KG1 (cell line): ENCODE data around the gene SERPINE3.

Source experiments
- DNase-seq: peaks from one replicate; lab custom pipeline; 2025; lab: John Stamatoyannopoulos, UW

The SERPINE3 gene

GRCh38 chr13:51329606-51330005 is 9.9 kb upstream of the SERPINE3 start:
- no peak for DNase-seq

DNA sequence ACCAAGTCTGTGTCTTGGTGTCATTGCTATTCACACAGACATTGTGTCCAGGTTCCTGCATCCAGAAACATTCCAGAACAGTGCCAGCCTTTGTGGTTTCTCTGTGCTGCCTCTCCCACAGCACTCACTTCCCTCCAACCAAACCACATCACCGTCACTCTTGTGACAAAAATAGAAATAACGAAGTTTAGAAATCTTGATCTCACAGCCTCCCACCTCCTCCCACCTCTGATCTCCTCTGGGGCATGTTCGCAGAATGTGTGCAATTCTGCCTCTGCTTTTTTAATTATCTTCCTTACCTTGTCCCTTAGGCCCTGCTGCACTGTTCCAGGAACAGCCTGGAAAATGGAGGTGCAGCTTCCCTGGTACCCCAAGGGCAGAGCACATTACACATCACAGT is 8.7 kb upstream of the SERPINE3 start:
- no peak for DNase-seq

- no peak for DNase-seq
Observed at GRCh38 chr13:51331354-51331861, 8.1 kb upstream of the SERPINE3 start.

GRCh38 chr13:51332566-51333361 is 6.7 kb upstream of the SERPINE3 start:
- no peak for DNase-seq

- no peak for DNase-seq
Observed at GRCh38 chr13:51333421-51333820, 6.1 kb upstream of the SERPINE3 start.

DNA sequence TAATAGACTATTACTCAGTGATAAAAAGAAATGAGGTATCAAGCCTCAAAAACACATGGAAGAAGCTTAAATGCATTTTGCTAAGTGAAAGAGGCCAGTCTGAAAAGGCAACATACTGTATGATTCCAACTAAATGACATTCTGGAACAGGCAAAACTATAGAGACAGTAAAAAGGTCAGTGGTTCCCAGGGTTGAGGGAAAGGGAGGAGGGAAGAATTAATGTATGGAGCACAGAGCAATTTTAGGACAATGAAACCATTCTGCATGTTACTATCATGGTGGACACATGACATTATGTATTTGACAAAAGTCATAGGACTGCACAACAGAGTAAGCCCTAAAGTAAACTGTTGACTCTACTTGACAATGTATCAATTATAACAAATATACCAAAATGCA is 5.7 kb upstream of the SERPINE3 start:
- DNase-seq: no peak

GRCh38 chr13:51336746-51337145 is 2.7 kb upstream of the SERPINE3 start:
- no peak for DNase-seq

DNA sequence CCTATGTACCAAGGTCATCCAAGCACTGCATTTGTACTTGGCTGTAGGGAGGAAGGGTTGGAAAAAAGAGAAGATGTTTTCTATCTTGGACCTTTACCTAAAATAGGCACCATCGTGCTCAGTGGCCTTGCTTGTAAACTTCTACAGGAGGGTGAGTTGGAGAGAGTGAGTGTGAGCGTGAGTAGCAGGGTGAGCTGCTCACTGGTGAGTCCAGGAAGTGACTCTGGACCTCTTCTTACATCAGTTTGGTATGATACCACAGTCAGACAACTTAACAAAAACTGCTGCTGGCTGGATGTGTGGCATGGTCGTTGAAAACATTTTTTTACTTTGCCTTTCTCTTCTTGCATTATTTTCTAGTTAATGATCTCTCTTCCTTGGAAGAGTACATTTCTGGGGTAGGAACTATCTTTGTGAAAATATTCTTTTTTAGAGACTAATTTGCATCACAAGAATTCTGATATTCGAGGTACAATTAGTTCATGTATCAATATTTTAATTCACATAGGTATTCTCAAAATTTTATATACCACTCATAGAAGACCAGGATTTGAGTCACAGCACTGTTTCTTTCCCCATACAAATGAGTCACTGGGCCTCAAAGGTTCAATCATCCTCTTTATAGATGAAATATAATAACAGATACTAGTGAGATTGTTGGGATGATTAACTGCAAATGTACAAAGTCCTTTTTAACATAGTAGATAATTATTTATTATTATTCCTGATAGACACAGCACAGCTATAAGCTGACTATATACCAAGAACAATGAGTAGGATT is 651 bp downstream of the SERPINE3 start:
- DNase-seq: no peak

DNA sequence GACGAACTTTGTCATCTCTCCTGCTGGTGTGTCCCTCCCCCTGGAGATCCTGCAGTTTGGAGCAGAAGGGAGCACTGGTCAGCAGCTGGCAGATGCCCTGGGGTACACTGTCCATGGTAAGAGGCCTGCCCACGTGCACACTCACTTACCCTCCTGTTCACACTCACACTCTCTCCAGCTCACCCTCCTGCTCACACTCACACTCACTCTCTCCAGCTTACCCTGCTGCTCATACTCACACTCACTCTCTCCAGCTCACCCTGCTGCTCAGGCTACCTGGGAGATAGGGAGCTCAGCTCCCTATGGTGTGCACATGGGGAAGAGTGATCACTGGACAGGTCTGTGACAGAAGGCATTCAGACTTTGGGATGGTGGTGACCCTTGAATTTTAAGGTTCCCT is 1.7 kb downstream of the SERPINE3 start:
- no peak for DNase-seq

GRCh38 chr13:51341791-51342190 is 2.3 kb downstream of the SERPINE3 start:
- no peak for DNase-seq

GRCh38 chr13:51342706-51343105 is 3.2 kb downstream of the SERPINE3 start:
- DNase-seq: no peak

- no peak for DNase-seq
Observed at GRCh38 chr13:51343475-51343874, 4.0 kb downstream of the SERPINE3 start.

DNA sequence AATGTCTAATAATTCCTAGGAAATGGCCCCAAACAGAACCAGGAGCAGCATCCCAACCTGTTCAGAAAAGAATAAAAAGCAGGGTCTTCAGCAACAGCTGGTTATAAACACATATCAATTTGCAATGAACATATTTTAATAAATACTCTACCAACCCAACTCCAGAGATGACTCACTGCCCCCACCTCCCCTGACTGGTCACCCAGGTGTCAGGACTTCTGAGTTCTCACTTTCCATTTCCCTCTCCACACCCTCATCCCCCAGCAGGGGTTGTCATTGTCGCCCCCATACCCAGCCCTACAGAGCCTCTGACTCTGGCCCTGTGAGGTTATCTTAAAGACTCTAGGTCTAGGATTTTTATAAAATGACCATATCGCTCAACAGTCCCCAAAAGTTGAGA is 6.9 kb downstream of the SERPINE3 start:
- no peak for DNase-seq

GRCh38 chr13:51347099-51347498 is 7.6 kb downstream of the SERPINE3 start:
- DNase-seq: no peak

DNA sequence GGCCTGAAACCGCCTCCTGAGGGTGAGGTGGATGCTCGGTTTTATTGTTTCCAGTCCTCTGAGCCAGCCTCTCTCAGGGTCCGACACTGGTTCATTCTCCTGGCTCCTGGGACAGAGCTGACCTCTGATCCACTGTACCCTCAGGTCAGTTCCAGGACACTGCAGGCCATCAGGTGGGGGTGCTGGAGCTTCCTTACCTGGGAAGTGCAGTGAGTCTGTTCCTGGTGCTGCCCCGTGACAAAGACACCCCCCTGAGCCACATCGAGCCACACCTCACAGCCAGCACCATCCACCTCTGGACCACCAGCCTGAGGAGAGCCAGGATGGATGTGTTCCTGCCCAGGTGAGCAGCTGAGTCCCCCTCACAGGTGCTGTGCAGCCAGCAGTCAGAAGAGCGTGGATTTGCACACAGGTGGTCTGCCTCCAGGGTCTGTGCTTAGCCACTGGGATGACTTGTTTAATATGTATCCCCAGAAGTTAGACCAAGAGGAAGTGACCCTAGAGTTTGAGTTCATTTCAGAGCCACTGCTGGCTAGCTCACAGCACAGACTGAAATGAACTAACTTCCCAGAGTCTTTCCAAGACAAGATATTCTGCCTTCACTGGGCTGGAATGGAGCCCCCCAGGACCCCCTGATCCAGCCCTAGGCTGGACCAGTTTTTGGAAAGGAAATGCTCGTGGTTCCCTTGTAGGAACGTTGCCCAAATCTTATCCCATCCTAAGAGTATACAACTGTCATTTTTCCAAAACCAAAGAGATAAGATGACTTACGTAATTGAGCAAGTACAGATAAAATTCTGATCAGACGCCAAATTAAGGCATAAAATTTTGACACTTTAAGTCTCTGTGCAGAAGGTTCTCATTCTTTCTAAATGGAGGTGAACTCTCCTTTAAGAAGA is 8.8 kb downstream of the SERPINE3 start:
- no peak for DNase-seq

DNA sequence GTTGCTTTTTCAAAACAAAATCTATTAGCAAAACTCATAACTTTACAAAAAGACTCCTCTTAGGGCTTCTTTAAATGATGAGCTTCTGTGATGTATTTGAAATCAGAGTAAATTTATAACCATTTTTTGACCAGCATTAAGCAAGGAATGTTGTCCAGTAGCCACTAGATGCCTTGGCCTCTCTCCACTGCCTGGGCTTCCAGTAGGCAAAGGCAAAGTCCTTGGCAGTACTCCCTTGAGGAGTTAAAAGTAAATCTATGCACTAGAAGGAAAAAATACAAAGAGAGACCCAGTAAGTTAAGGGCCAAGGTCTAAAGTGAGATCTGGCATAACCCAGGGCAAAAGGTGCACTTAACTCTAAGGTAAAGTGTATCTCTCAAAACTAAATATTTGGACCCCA is 9.5 kb downstream of the SERPINE3 start:
- DNase-seq: no peak

GRCh38 chr13:51355217-51355616 is 15.7 kb downstream of the SERPINE3 start:
- no peak for DNase-seq

GRCh38 chr13:51357928-51358595 is 18.6 kb downstream of the SERPINE3 start:
- DNase-seq: no peak

GRCh38 chr13:51359352-51359751 is 19.9 kb downstream of the SERPINE3 start:
- no peak for DNase-seq

- DNase-seq: no peak
Observed at GRCh38 chr13:51360489-51360888, 21.0 kb downstream of the SERPINE3 start.

- DNase-seq: no peak
Observed at GRCh38 chr13:51361106-51361505, 21.6 kb downstream of the SERPINE3 start.

GRCh38 chr13:51363625-51364024 is 24.1 kb downstream of the SERPINE3 start:
- DNase-seq: no peak
